ENCODE measurements around the gene BCAS3.

DNA sequence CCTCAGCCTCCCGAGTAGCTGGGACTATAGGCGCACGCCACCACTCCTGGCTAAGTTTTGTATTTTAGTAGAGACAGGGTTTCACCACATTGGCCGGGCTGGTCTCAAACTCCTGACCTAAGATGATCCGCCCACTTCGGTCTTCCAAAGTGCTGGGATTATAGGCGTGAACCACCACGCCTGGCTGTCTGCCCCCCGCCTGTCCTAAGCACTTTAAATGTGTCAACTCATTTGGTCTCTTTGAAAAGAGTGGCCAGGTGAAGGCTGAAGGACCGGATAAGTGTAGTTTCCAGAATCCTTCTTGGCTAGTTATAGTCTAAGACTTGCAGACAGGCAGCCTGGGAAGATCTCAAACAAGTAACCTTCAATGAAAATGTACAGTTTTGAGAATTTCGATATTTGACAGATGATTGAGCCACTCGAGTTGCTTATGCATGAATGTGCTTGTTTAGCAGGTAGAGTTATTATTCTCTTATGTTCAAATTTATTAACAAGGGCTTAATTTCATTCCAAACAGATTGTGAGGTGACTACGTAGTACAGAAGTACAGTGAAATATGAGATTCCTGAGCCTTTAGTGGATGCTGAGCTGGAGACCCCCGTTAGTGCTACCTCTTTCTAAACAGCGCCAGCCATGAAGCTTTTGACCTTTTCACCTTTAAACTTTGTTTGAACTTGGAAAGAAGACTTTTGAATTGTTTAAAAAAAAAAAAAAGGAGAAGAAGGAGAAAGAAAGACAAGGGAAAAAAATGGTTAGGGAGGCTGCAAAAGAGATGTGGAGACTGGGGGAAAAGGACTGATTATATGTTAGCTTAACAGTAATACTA is 557.6 kb downstream of the BCAS3 start:
- TF ChIP-seq POLR2AphosphoS5 (IDR thresholded peaks at IDR 0.05) (no peak), POLR2A (IDR thresholded peaks at IDR 0.05) (no peak)

Data from spleen (tissue), 3 donors.